ENCODE results near the gene PPP2R2D. TPM values are rescaled to one million over a fixed set of nuclear protein-coding genes. Genes with fewer than 3 reads are reported as not detected.
A peak's percentile ranks its signal among the peaks of the same experiment; 100 is the strongest.

PPP2R2D gene
- polyA plus RNA-seq, 2 donors = 14.5 to 19.3 TPM

DNA sequence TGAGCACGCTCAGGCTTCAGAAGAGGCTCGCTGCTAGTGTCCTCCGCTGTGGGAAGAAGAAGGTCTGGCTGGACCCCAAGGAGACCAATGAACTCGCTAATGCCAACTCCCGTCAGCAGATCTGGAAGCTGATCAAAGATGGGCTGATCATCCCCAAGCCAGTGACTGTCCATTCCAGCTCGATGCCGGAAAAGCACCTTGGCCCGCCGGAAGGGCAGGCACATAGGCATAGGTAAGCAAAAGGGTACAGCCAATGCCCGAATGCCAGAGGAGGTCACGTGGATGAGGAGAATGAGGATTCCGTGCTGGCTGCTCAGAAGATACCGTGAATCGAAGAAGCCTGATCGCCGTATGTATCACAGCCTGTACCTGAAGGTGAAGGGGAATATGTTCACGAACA is 5.7 kb upstream of the PPP2R2D start:
- Histone ChIP-seq H3K27ac (ENCODE audit: low read depth in 2 of 2, low read length in 1 of 2) (no peak overlapping the region), H3K4me3 (ENCODE audit: low read depth in 1 of 2, low read length in 2 of 2) (no peak overlapping the region), H3K9me3 (ENCODE audit: control insufficient read depth in 2 of 2, insufficient read depth in 1 of 2, low read depth in 1 of 2, low read length in 1 of 2) (no peaks in the 10 kb centered on the region), H3K27me3 (ENCODE audit: control insufficient read depth in 1 of 2, insufficient read depth in 2 of 2, low read length in 2 of 2) (no peaks in the 10 kb centered on the region), H3K36me3 (ENCODE audit: control insufficient read depth in 2 of 2, insufficient read depth in 2 of 2, low read length in 1 of 2) (no peaks in the 10 kb centered on the region), H3K4me1 (ENCODE audit: control insufficient read depth in 2 of 2, insufficient read depth in 2 of 2, low read length in 1 of 2) (peaks cover 0 to 4% of the 10 kb centered on the region in 2 donors)
- 94 to 96% methylated on average over 17 of the region's 17 CpGs for WGBS, 2 donors

DNA sequence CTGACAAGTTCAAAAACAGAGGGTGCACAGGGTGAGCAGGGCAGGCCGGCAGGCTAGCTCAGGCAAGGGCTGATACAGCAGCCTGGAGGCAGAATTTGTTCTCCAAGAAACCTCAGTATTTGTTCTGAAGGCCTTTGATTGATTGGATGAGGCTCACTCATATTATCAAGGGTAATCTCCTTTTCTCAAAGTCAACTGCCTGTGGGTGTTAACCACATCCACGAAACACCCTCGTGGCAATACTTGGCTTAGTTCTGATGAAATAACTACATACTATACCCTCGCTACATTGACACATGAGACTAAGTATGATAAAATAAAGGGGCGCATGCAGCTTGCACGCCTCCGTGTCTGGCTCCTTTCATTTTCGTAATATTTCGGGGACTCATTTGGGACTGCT is 4.4 kb upstream of the PPP2R2D start:
- Histone ChIP-seq H3K27me3 (ENCODE audit: control insufficient read depth in 1 of 2, insufficient read depth in 2 of 2, low read length in 2 of 2) (no peaks in the 10 kb centered on the region), H3K4me1 (ENCODE audit: control insufficient read depth in 2 of 2, insufficient read depth in 2 of 2, low read length in 1 of 2) (peaks cover 0 to 4% of the 10 kb centered on the region in 2 donors), H3K9me3 (ENCODE audit: control insufficient read depth in 2 of 2, insufficient read depth in 1 of 2, low read depth in 1 of 2, low read length in 1 of 2) (no peaks in the 10 kb centered on the region), H3K27ac (ENCODE audit: low read depth in 2 of 2, low read length in 1 of 2) (no peak overlapping the region), H3K4me3 (ENCODE audit: low read depth in 1 of 2, low read length in 2 of 2) (no peak overlapping the region), H3K36me3 (ENCODE audit: control insufficient read depth in 2 of 2, insufficient read depth in 2 of 2, low read length in 1 of 2) (no peaks in the 10 kb centered on the region)
- WGBS, 2 donors = 57 to 58% methylated on average over 9 of the region's 9 CpGs

DNA sequence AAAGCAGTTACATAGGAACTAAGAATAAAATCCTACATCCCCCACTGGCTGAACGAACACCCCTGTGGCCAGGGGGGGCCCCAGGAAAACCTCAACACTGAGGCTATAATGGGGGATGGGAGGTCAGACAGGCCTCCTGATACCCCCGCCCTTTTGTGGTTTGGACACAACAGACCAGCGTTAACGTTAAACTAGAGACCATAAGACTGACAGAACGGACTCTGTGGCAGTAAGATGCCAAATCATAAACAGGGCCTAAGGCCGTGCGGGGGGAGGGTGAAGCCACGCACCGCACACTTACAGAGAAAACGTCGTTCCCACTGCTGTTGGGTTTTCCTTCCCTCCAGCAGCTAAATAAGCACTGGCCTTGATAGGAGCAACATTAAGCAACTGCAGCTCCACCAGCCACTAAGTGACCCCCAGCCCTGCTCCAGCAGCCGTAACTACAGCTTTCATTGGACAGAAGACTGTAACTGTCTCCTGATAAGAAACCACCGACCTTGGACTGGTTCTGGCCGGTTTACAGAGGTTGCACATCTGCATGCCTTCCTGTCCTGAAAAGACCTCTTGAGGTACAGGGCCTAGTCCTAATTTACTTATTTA is 3.4 kb upstream of the PPP2R2D start:
- Histone ChIP-seq H3K27me3 (ENCODE audit: control insufficient read depth in 1 of 2, insufficient read depth in 2 of 2, low read length in 2 of 2) (no peaks in the 10 kb centered on the region), H3K27ac (ENCODE audit: low read depth in 2 of 2, low read length in 1 of 2) (no peak overlapping the region), H3K4me3 (ENCODE audit: low read depth in 1 of 2, low read length in 2 of 2) (no peak overlapping the region), H3K36me3 (ENCODE audit: control insufficient read depth in 2 of 2, insufficient read depth in 2 of 2, low read length in 1 of 2) (no peaks in the 10 kb centered on the region), H3K4me1 (ENCODE audit: control insufficient read depth in 2 of 2, insufficient read depth in 2 of 2, low read length in 1 of 2) (peaks cover 2 to 6% of the 10 kb centered on the region in 2 donors), H3K9me3 (ENCODE audit: control insufficient read depth in 2 of 2, insufficient read depth in 1 of 2, low read depth in 1 of 2, low read length in 1 of 2) (no peaks in the 10 kb centered on the region)
- WGBS, 2 donors = 62 to 64% methylated on average over 14 of the region's 14 CpGs

DNA sequence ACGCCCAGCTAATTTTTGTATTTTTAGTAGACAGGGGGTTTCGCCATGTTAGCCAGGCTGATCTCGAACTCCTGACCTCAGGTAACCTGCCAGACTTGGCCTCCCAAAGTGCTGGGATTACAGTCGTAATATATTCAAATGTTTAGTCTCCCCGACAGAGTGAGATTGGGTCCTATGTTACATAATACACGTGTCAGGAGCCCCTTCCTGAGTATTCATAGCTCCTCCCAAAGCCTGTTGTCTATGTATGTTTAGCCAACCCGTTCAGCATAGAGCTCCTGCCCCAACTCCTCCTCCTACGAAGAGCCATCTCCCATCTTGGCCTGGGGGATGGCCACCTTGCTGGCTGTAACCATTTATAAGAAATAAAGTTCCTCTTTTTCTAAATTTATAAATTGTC is 2.7 kb upstream of the PPP2R2D start:
- H3K4me1 ChIP-seq (ENCODE audit: control insufficient read depth in 2 of 2, insufficient read depth in 2 of 2, low read length in 1 of 2) = peaks cover 3 to 6% of the 10 kb centered on the region in 2 donors
- WGBS, 2 donors = 80 to 84% methylated on average over 8 of the region's 8 CpGs
- no peaks in the 10 kb centered on the region for H3K36me3 ChIP-seq (ENCODE audit: control insufficient read depth in 2 of 2, insufficient read depth in 2 of 2, low read length in 1 of 2)
- H3K27ac ChIP-seq (ENCODE audit: low read depth in 2 of 2, low read length in 1 of 2) = no peak overlapping the region
- H3K9me3 ChIP-seq (ENCODE audit: control insufficient read depth in 2 of 2, insufficient read depth in 1 of 2, low read depth in 1 of 2, low read length in 1 of 2) = no peaks in the 10 kb centered on the region
- H3K27me3 ChIP-seq (ENCODE audit: control insufficient read depth in 1 of 2, insufficient read depth in 2 of 2, low read length in 2 of 2) = no peaks in the 10 kb centered on the region
- H3K4me3 ChIP-seq (ENCODE audit: low read depth in 1 of 2, low read length in 2 of 2) = no peak overlapping the region

DNA sequence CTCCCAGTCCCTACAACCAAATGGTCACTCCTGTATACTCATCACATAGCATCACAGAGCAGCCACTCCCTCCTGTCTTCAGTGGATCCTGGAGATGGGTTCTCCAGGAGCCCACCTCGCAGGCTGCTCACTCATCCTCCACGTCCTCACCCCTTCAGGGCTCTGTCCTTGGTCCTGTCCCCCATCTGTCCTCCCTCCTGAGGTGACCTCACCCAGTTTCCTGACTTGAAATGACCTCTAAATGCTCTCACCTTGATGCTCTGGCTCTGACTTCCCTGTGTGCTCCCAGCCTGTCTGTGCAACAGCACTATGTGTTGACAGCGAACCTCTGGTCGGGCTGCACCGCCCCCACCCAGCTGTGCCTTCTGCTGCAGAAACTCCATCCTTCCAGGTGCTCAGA is 2.1 kb upstream of the PPP2R2D start:
- peaks cover 3 to 7% of the 10 kb centered on the region in 2 donors for H3K4me1 ChIP-seq (ENCODE audit: control insufficient read depth in 2 of 2, insufficient read depth in 2 of 2, low read length in 1 of 2)
- no peak overlapping the region for H3K27ac ChIP-seq (ENCODE audit: low read depth in 2 of 2, low read length in 1 of 2)
- H3K4me3 ChIP-seq (ENCODE audit: low read depth in 1 of 2, low read length in 2 of 2) = no peak overlapping the region
- no peaks in the 10 kb centered on the region for H3K9me3 ChIP-seq (ENCODE audit: control insufficient read depth in 2 of 2, insufficient read depth in 1 of 2, low read depth in 1 of 2, low read length in 1 of 2)
- 66 to 68% methylated on average over 5 of the region's 5 CpGs for WGBS, 2 donors
- H3K36me3 ChIP-seq (ENCODE audit: control insufficient read depth in 2 of 2, insufficient read depth in 2 of 2, low read length in 1 of 2) = no peaks in the 10 kb centered on the region
- H3K27me3 ChIP-seq (ENCODE audit: control insufficient read depth in 1 of 2, insufficient read depth in 2 of 2, low read length in 2 of 2) = no peaks in the 10 kb centered on the region

DNA sequence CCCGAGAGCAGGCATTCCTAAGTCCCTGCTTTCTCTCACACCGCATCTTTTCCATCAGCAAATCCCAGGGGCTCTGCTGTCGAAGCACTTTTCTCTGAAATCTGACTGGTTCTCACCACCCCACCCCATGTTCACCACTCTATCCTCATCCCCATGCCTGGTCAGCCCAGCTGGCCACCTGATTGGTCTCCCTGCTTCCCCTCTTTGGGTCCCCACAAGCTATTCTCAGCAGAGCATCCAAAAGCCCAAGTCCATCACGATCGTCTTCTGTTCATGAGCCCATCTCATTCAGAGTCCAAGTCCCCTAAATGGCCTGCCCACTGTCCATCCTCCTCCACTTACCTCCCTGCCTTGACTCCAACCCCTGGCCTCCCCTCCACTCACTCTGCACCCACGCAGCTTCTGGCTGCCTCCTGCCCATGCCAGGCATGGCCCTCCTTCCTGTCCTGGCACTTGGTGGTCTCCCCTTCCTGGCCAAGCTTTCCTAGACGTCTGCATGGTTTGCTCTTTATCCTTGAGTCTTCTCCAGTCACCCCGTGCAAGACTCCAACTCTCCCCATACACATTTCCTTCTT is 1.6 kb upstream of the PPP2R2D start:
- no peaks in the 10 kb centered on the region for H3K27me3 ChIP-seq (ENCODE audit: control insufficient read depth in 1 of 2, insufficient read depth in 2 of 2, low read length in 2 of 2)
- WGBS, 2 donors = 75% methylated on average over 8 of the region's 8 CpGs
- no peaks in the 10 kb centered on the region for H3K36me3 ChIP-seq (ENCODE audit: control insufficient read depth in 2 of 2, insufficient read depth in 2 of 2, low read length in 1 of 2)
- no peak overlapping the region for H3K27ac ChIP-seq (ENCODE audit: low read depth in 2 of 2, low read length in 1 of 2)
- H3K4me1 ChIP-seq (ENCODE audit: control insufficient read depth in 2 of 2, insufficient read depth in 2 of 2, low read length in 1 of 2) = peaks cover 3 to 8% of the 10 kb centered on the region in 2 donors
- H3K4me3 ChIP-seq (ENCODE audit: low read depth in 1 of 2, low read length in 2 of 2) = no peak overlapping the region
- no peaks in the 10 kb centered on the region for H3K9me3 ChIP-seq (ENCODE audit: control insufficient read depth in 2 of 2, insufficient read depth in 1 of 2, low read depth in 1 of 2, low read length in 1 of 2)

DNA sequence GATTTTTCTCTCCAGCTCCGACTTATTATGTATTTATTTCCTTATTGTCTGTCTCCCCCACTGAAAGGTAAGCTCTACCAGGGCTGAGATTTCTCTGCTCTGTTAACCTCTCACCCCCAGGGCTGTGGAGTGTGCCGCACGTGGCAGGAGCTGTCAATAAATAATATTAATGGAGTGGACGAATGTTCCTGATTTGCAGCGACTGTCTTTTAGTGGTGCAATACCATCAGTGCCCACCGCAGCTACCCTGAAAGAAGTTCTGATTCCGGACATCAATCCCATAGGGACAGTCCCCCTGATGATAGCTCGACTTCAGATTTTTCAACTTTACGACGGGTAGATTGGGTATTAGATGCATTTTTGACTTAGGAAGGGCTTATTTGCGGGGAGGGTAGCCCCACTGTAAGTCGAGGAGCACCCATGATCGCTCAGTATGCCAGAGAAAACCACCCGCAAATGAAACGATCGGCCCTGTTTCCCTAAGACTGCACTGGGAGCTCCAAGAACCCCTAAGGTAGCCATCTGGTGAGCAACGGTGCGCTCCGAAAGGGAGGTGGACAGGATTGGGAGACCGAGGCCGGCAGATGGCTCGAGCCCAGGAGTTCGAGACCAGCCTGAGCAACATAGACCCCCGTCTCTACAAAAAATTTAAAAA is 986 bp upstream of the PPP2R2D start:
- peaks cover 3 to 8% of the 10 kb centered on the region in 2 donors for H3K4me1 ChIP-seq (ENCODE audit: control insufficient read depth in 2 of 2, insufficient read depth in 2 of 2, low read length in 1 of 2)
- peak overlapping the region in 1 of 2 donors; percentile 50 for H3K27ac ChIP-seq (ENCODE audit: low read depth in 2 of 2, low read length in 1 of 2)
- no peaks in the 10 kb centered on the region for H3K27me3 ChIP-seq (ENCODE audit: control insufficient read depth in 1 of 2, insufficient read depth in 2 of 2, low read length in 2 of 2)
- WGBS, 2 donors = 23 to 25% methylated on average over 24 of the region's 24 CpGs
- no peaks in the 10 kb centered on the region for H3K36me3 ChIP-seq (ENCODE audit: control insufficient read depth in 2 of 2, insufficient read depth in 2 of 2, low read length in 1 of 2)
- no peaks in the 10 kb centered on the region for H3K9me3 ChIP-seq (ENCODE audit: control insufficient read depth in 2 of 2, insufficient read depth in 1 of 2, low read depth in 1 of 2, low read length in 1 of 2)
- peak overlapping the region; percentile 75 to 86 for H3K4me3 ChIP-seq (ENCODE audit: low read depth in 1 of 2, low read length in 2 of 2)

DNA sequence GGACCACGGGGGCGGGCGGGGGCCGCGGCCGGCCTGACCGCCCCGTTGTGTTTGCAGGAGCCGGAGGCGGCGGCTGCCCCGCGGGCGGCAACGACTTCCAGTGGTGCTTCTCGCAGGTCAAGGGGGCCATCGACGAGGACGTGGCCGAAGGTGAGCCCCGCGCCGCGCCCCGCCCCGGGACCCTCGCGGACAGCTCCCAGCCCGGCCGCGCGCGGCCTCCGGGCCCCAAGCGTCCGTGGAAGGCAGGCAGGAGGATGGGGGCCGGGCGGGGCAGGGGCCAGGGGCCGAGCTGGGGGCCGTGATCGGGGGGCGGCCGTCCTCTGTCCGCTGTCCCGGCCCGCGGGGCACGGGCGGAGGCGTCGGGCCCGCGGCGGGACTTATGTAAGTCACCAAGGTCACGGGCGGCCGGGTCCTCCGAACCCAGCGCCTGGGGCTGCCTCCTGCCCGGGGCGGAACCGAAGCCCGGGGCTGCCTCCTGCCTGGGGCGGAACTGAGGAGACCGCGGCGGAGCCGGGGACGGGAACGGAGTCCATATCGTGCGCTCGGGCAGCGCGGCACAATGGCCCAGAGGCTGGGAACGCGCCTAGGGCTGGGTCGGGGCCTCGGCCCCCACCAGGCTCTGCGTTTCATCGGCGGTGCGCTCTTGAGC is 497 bp downstream of the PPP2R2D start:
- Histone ChIP-seq H3K9me3 (ENCODE audit: control insufficient read depth in 2 of 2, insufficient read depth in 1 of 2, low read depth in 1 of 2, low read length in 1 of 2) (no peaks in the 10 kb centered on the region), H3K27me3 (ENCODE audit: control insufficient read depth in 1 of 2, insufficient read depth in 2 of 2, low read length in 2 of 2) (no peaks in the 10 kb centered on the region), H3K27ac (ENCODE audit: low read depth in 2 of 2, low read length in 1 of 2) (peak overlapping the region; percentile 88 to 89), H3K4me3 (ENCODE audit: low read depth in 1 of 2, low read length in 2 of 2) (peak overlapping the region; percentile 86 to 90), H3K4me1 (ENCODE audit: control insufficient read depth in 2 of 2, insufficient read depth in 2 of 2, low read length in 1 of 2) (peaks cover 3 to 8% of the 10 kb centered on the region in 2 donors), H3K36me3 (ENCODE audit: control insufficient read depth in 2 of 2, insufficient read depth in 2 of 2, low read length in 1 of 2) (no peaks in the 10 kb centered on the region)
- 0% methylated on average over 63 to 83 of the region's 83 CpGs for WGBS, 2 donors

DNA sequence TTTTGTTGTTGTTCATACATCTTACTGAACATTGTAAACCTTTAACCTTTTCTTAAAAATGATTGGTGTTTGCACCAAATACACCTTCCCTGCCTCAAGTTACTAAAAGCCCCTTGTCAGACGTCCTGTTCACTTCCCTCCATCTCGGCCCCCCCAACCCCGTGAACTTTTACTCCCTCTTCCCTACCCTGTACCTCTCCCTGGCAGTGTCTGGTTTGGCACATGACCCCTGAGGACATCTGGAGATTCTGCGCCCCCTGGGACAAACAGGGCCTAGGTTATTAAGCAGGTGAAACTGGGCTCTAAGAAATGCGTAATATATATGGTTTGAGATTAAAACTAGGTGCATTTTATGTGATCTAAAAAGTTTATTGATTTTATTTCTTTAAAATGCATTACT is 1.4 kb downstream of the PPP2R2D start:
- H3K27ac ChIP-seq (ENCODE audit: low read depth in 2 of 2, low read length in 1 of 2) = no peak overlapping the region

More for the DNA sequence above, 1.4 kb downstream of the PPP2R2D start:
- Histone ChIP-seq H3K4me3 (ENCODE audit: low read depth in 1 of 2, low read length in 2 of 2) (peak overlapping the region in 1 of 2 donors; percentile 86), H3K36me3 (ENCODE audit: control insufficient read depth in 2 of 2, insufficient read depth in 2 of 2, low read length in 1 of 2) (no peaks in the 10 kb centered on the region), H3K27me3 (ENCODE audit: control insufficient read depth in 1 of 2, insufficient read depth in 2 of 2, low read length in 2 of 2) (no peaks in the 10 kb centered on the region), H3K4me1 (ENCODE audit: control insufficient read depth in 2 of 2, insufficient read depth in 2 of 2, low read length in 1 of 2) (peaks cover 3 to 8% of the 10 kb centered on the region in 2 donors), H3K9me3 (ENCODE audit: control insufficient read depth in 2 of 2, insufficient read depth in 1 of 2, low read depth in 1 of 2, low read length in 1 of 2) (no peaks in the 10 kb centered on the region)
- WGBS, 2 donors = 34 to 53% methylated on average over 5 of the region's 5 CpGs

All from esophagus (tissue), 2 donors.